HepG2 (cell line): ENCODE data around the gene GALNT10. TPM values are rescaled to one million over a fixed set of nuclear protein-coding genes. Genes with fewer than 3 reads are reported as not detected.

Source experiments
- ATAC-seq: fragments of 200-7000 bp; cut with Tn5 transposase; 3 replicates; pipeline ENCODE4 v1.9.1; 2020; ENCODE audit warnings: mild to moderate bottlenecking, moderate library complexity
- BruUV-seq: library from RNA; stranded (reverse); fragments of 400-500 nt; replicated peaks from 2 replicates; lab custom pipeline; 2021; lab: Mats Ljungman, UMichigan
- CTCF ChIA-PET: fragments of 300-600 bp; formaldehyde crosslinking; extraction: SDS; loops from one replicate; lab custom pipeline; 2021; ENCODE audit warnings: low total read pairs, inconsistent platforms, low intra/inter-chr PET ratio; lab: Yijun Ruan, JAX
- POLR2A ChIA-PET: fragments of 350-600 bp; sonication (Branson Sonifier 250); formaldehyde crosslinking; loops from one replicate; lab custom pipeline; 2020; ENCODE audit warnings: antibody characterized with exemption, inconsistent platforms; lab: Yijun Ruan, JAX
- DNase-seq: peaks from one replicate; pipeline ENCODE4 v3.0.0-alpha.2; 2015; ENCODE audit warnings: low spot score
- FAIRE-seq: peaks from 3 replicates; lab custom pipeline; 2011; peaks lifted over from hg19 to GRCh38; lab: Jason Lieb, UNC
- H2AFZ ChIP-seq: one replicate; pipeline ENCODE4 v1.6.1; 2011; ENCODE audit warnings: low read length, inconsistent platforms
- H3K27ac ChIP-seq: fragments of 300-600 bp; 3 replicates; pipeline ENCODE4 v1.8.0; 2011; ENCODE audit warnings: mixed run types, mild to moderate bottlenecking, mixed read lengths, low read length, inconsistent platforms; ENCODE audit not compliant: insufficient read depth; ENCODE audit errors: extremely low read length
- H3K27me3 ChIP-seq, 2 experiments: fragments of 200-600 bp in 1 of 2; 2 replicates in 1 of 2; 3 replicates in 1 of 2; pipeline versions ENCODE4 v1.6.0 to v1.8.0; 2011; ENCODE audit warnings: low read length in 2 of 2, mild to moderate bottlenecking in 2 of 2, moderate library complexity in 2 of 2, inconsistent platforms in 1 of 2; ENCODE audit not compliant: insufficient read depth in 2 of 2, control insufficient read depth in 1 of 2
- H3K36me3 ChIP-seq, 2 experiments: fragments of 200-600 bp in 1 of 2; replicated peaks in 1 of 2; 2 replicates in 1 of 2; 3 replicates in 1 of 2; pipeline versions ENCODE4 v1.5.1 to v1.8.0; 2011; ENCODE audit warnings: low read length in 2 of 2, inconsistent platforms in 1 of 2; ENCODE audit not compliant: insufficient read depth in 2 of 2, control insufficient read depth in 1 of 2
- H3K4me1 ChIP-seq: 2 replicates; pipeline ENCODE4 v1.5.1; 2012; ENCODE audit warnings: low read length, inconsistent platforms; ENCODE audit not compliant: insufficient read depth
- H3K4me2 ChIP-seq: 2 replicates; pipeline ENCODE4 v1.6.0; 2011; ENCODE audit warnings: low read depth, low read length, inconsistent platforms
- H3K4me3 ChIP-seq, 3 experiments: fragments of 200-600 bp in 1 of 3; sonication (generic), shearing (Covaris generic) in 1 of 3; replicated peaks in 1 of 3; 2 replicates each; pipeline ENCODE4 v1.5.1; 2011 to 2016; ENCODE audit warnings: low read length in 3 of 3, inconsistent platforms in 2 of 3, low read depth in 2 of 3, mild to moderate bottlenecking in 2 of 3, control low read depth in 1 of 3, mixed read lengths in 1 of 3; ENCODE audit not compliant: insufficient read depth in 1 of 3
- H3K79me2 ChIP-seq: one replicate; pipeline ENCODE4 v1.6.1; 2011; ENCODE audit warnings: low read length, inconsistent platforms; ENCODE audit not compliant: insufficient read depth
- H3K9ac ChIP-seq: 2 replicates; pipeline ENCODE4 v1.6.0; 2011; ENCODE audit warnings: mild to moderate bottlenecking, low read depth, low read length, inconsistent platforms; ENCODE audit not compliant: insufficient read depth
- H3K9me3 ChIP-seq: 2 replicates; pipeline ENCODE4 v1.5.1; 2012; ENCODE audit warnings: mild to moderate bottlenecking, low read length
- H4K20me1 ChIP-seq: 2 replicates; pipeline ENCODE4 v1.6.0; 2011; ENCODE audit warnings: inconsistent platforms, mild to moderate bottlenecking, low read length, moderate library complexity; ENCODE audit not compliant: insufficient read depth
- BHLHE40 ChIP-seq: IDR thresholded peaks from 2 replicates; pipeline ENCODE4 v1.6.1; 2011; ENCODE audit warnings: low read length, improper control_type of control experiment
- CREB1 ChIP-seq, 2 experiments: fragments of 450-650 bp in 1 of 2; IDR thresholded peaks; 2 replicates each; pipeline ENCODE4 v1.6.1; 2016 to 2017; ENCODE audit warnings: control low read depth in 1 of 2, mild to moderate bottlenecking in 1 of 2, missing compliant biosample characterization in 1 of 2, missing genetic modification characterization in 1 of 2
- NFIB ChIP-seq: sonication (generic); formaldehyde crosslinking; IDR thresholded peaks from 2 replicates; pipeline ENCODE4 v1.9.0; 2021; ENCODE audit warnings: missing genetic modification reagents, mild to moderate bottlenecking, borderline replicate concordance
- NFKBIZ ChIP-seq: IDR thresholded peaks from 2 replicates; pipeline ENCODE4 v1.6.1; 2018; ENCODE audit warnings: missing genetic modification reagents, missing compliant biosample characterization
- PCBP1 ChIP-seq: fragments of 200-400 bp; formaldehyde crosslinking; IDR thresholded peaks from 2 replicates; pipeline ENCODE4 v1.6.1; 2017; ENCODE audit warnings: mild to moderate bottlenecking, low read depth, low read length, borderline replicate concordance
- POLR2AphosphoS5 ChIP-seq: IDR thresholded peaks from 2 replicates; pipeline ENCODE4 v1.6.1; 2012; ENCODE audit warnings: low read depth, low read length
- SPEN ChIP-seq: sonication (generic); formaldehyde crosslinking; IDR thresholded peaks from 2 replicates; pipeline ENCODE4 v1.5.1; 2020; ENCODE audit warnings: low read depth, mild to moderate bottlenecking, missing genetic modification reagents
- TCF7 ChIP-seq: sonication (generic); IDR thresholded peaks from 2 replicates; pipeline ENCODE4 v1.6.1; 2016; ENCODE audit warnings: antibody characterized with exemption, low read depth
- ZNF121 ChIP-seq: sonication (generic); formaldehyde crosslinking; IDR thresholded peaks from 2 replicates; pipeline ENCODE4 v1.5.0; 2020; ENCODE audit warnings: mild to moderate bottlenecking, missing genetic modification reagents
- ZNF282 ChIP-seq: fragments of 450-650 bp; IDR thresholded peaks from 2 replicates; pipeline ENCODE4 v1.6.1; 2018; ENCODE audit not compliant: partially characterized antibody
- ZNF670 ChIP-seq: sonication (generic); formaldehyde crosslinking; IDR thresholded peaks from 2 replicates; pipeline ENCODE4 v1.8.0; 2022; ENCODE audit warnings: mild to moderate bottlenecking, missing genetic modification reagents, borderline replicate concordance
- WGBS: methylation state at CpG from one replicate; pipeline ENCODE4 v1.1.6; 2017; ENCODE audit warnings: low lambda C conversion rate; 5-methylcytosine and 5-hydroxymethylcytosine counted together
- in situ Hi-C: cut with HindIII; loops from 2 replicates; pipeline ENCODE4 v1.10.0; 2017; ENCODE audit warnings: low pct_unique_long_range_greater_than_20kb; ENCODE audit not compliant: extremely low pct_ligation_motif_present
- intact Hi-C: fragments of 100-400 bp; cut with micrococcal nuclease; formaldehyde crosslinking; loops from one replicate; pipeline ENCODE4 v1.10.0; 2022; ENCODE audit not compliant: unreplicated experiment
- polyA plus RNA-seq, 8 experiments: library from polyadenylated mRNA; depleted of rRNA in 3 of 8; stranded (reverse) in 7 of 8; unstranded in 1 of 8; fragments of >200 nt; fragmentation: Illumina TruSeq in 4 of 8; extraction: Trizol in 4 of 8; gene quantifications; 2 replicates each; pipeline versions ENCODE4 v1.2.1 to v1.2.3, GENCODE V29; 2011 to 2016; ENCODE audit warnings: low read depth in 4 of 8, missing spikeins in 1 of 8, mixed read lengths in 1 of 8; ENCODE audit not compliant: insufficient read depth in 1 of 8
- total RNA-seq, 5 experiments: library from RNA; depleted of rRNA; stranded (reverse); fragments of >200 nt; fragmentation: Illumina TruSeq; extraction: Trizol; gene quantifications; 2 replicates each; pipeline ENCODE4 v1.2.3, GENCODE V29; 2016; ENCODE audit warnings: low read depth in 1 of 5
- TF ChIP-seq, protein P1 (sequence below): sonication (generic); formaldehyde crosslinking; IDR thresholded peaks from 2 replicates; pipeline ENCODE4 v1.4.0; 2020; ENCODE audit warnings: mild to moderate bottlenecking, missing genetic modification reagents
- TF ChIP-seq, protein P2 (sequence below): sonication (generic); formaldehyde crosslinking; IDR thresholded peaks from 2 replicates; pipeline ENCODE4 v1.8.0; 2022; ENCODE audit warnings: mild to moderate bottlenecking, missing genetic modification reagents, borderline replicate concordance

Gene GALNT10
- total and polyA plus RNA-seq, 2 of the 13 experiments (the other 11 are each of a cell fraction or from before 2014, with no cell fraction given), result 8.1 to 11.2 TPM

DNA sequence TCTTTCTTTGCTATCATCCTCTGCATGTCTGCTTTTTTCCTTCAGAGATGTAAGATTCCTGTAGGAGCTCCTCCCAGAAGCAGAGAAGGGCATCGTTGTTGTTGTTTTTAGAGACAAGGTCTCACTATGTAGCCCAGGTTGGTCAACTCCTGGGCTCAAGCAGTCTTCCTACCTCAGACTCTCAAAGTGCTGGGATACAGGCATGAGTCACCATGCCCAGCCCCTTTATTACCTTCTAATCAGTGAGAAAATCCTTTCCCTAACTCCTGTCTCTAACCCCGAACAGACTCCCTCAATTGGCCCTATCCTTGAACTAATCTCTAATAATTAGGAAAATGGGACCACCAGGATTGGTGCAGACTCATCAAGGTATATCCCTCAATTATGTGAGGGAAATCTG lies 64.4 kb downstream of the GALNT10 start (continued):
- TF ChIP-seq CREB1 (IDR thresholded peaks at IDR 0.05), result no peak
- TF ChIP-seq CREB1 (CRISPR knock-in tag; IDR thresholded peaks at IDR 0.05), result no peak
- TF ChIP-seq ZNF282, result no peak

DNA sequence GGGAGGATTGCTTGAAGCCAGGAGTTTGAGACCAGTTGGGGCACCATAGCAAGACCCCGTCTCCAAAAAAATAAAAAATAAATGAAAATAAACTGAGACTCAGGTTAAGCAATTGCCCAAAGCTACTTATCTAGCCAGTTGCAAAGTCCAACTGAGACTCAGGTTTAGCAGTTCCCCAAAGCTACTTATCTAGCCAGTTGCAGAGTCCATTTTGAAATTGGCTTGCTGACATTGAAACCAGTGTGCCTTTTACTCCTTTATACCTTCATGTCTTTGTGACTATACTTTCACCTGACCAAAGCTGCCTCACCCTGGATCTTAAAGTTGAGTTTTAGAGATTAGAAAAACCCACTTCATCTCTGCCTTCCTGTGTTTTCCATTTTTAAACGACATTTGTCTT lies 66.5 kb downstream of the GALNT10 start:
- TF ChIP-seq ZNF121 (CRISPR knock-in tag), result 0 out of 2 replicates have a peak, but pooled peaks have one; percentile 44
- TF ChIP-seq SPEN (CRISPR knock-in tag), result no peak
- no peaks in the 10 kb centered on the region for H3K27me3 ChIP-seq
- in situ Hi-C loops, result no loop called here
- no TSS peak for BruUV-seq
- H3K4me3 ChIP-seq, result no peak overlapping the region
- H3K9me3 ChIP-seq, result no peaks in the 10 kb centered on the region
- FAIRE-seq (no peak), DNase-seq (no peak), ATAC-seq (no peak)
- H3K9ac ChIP-seq, result no peak overlapping the region
- no peak overlapping the region for H3K27ac ChIP-seq
- no peaks in the 10 kb centered on the region for H3K79me2 ChIP-seq
- ChIA-PET CTCF (no interaction called here), POLR2A (interaction anchor here (0.8 kb wide), 1 partner anchor 130 kb away, joined by 3 read pairs; no protein-coding TSS in a partner anchor)
- WGBS, result 78% methylated on average over 2 of the region's 2 CpGs
- intact Hi-C loops, result no loop called here
- H3K4me1 ChIP-seq, result peaks cover 22% of the 10 kb centered on the region
- H3K36me3 ChIP-seq, result no peaks in the 10 kb centered on the region
- no peak overlapping the region for H3K4me2 ChIP-seq
- no peak overlapping the region for H2AFZ ChIP-seq
- no peaks in the 10 kb centered on the region for H4K20me1 ChIP-seq

DNA sequence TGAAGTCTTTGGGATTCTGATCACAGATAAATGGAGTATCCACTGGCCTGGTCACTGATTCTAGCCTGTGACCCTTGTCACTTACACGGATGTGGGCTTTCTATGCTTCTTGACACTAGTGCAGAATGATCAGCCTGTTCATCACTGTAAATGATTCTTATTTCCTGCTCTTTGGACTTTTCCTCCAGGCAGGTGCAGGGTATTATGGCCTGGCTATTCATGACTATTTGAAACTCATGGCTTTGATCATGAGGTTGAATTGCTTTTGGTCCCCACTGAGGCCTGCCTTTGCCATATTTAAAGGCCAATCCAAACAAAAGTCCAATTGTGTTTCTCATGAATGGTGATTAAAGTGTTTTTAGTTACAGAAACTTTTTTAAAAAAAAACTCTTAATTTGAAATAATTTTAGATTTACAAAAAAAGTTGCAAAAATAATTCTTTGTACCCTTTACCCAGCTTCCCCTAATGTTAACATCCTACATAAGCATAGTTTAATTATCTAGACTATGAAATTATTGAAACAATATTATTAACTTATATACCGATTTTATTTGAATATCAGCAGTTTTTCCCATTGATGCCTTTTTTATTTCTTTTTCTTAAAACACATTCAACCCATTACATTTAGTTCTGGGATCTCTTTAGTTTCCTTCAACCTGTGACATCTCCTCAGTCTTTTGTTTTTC lies 68.1 kb downstream of the GALNT10 start:
- no peak overlapping the region for H3K9ac ChIP-seq
- no peak overlapping the region for H3K4me3 ChIP-seq
- no peak for FAIRE-seq
- POLR2A ChIA-PET, result no interaction called here
- in situ Hi-C loops, result no loop called here
- no peaks in the 10 kb centered on the region for H3K36me3 ChIP-seq
- H3K4me1 ChIP-seq, result peaks cover 22% of the 10 kb centered on the region
- no peaks in the 10 kb centered on the region for H3K9me3 ChIP-seq
- CTCF ChIA-PET, result no interaction called here
- H2AFZ ChIP-seq, result no peak overlapping the region
- H4K20me1 ChIP-seq, result no peaks in the 10 kb centered on the region
- H3K79me2 ChIP-seq, result no peaks in the 10 kb centered on the region
- DNase-seq, result peak; percentile 47
- intact Hi-C loops, result no loop called here
- no peaks in the 10 kb centered on the region for H3K27me3 ChIP-seq
- BruUV-seq, result no TSS peak
- no peak overlapping the region for H3K27ac ChIP-seq
- 54% methylated on average over 2 of the region's 2 CpGs for WGBS
- ATAC-seq, result peak; percentile 69
- H3K4me2 ChIP-seq, result no peak overlapping the region
- no peak for TF ChIP-seq NFIB (CRISPR knock-in tag)
- TF ChIP-seq POLR2AphosphoS5, result no peak
- TF ChIP-seq, protein P1, sequence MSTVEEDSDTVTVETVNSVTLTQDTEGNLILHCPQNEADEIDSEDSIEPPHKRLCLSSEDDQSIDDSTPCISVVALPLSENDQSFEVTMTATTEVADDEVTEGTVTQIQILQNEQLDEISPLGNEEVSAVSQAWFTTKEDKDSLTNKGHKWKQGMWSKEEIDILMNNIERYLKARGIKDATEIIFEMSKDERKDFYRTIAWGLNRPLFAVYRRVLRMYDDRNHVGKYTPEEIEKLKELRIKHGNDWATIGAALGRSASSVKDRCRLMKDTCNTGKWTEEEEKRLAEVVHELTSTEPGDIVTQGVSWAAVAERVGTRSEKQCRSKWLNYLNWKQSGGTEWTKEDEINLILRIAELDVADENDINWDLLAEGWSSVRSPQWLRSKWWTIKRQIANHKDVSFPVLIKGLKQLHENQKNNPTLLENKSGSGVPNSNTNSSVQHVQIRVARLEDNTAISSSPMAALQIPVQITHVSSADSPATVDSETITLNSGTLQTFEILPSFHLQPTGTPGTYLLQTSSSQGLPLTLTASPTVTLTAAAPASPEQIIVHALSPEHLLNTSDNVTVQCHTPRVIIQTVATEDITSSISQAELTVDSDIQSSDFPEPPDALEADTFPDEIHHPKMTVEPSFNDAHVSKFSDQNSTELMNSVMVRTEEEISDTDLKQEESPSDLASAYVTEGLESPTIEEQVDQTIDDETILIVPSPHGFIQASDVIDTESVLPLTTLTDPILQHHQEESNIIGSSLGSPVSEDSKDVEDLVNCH (CRISPR knock-in tag), result no peak
- no peak for TF ChIP-seq ZNF670
- no peak for TF ChIP-seq NFKBIZ (CRISPR knock-in tag)
- no peak for TF ChIP-seq PCBP1
- TF ChIP-seq TCF7, result peak; percentile 41; the same call in 1 of the 2 replicates
- TF ChIP-seq, protein P2, sequence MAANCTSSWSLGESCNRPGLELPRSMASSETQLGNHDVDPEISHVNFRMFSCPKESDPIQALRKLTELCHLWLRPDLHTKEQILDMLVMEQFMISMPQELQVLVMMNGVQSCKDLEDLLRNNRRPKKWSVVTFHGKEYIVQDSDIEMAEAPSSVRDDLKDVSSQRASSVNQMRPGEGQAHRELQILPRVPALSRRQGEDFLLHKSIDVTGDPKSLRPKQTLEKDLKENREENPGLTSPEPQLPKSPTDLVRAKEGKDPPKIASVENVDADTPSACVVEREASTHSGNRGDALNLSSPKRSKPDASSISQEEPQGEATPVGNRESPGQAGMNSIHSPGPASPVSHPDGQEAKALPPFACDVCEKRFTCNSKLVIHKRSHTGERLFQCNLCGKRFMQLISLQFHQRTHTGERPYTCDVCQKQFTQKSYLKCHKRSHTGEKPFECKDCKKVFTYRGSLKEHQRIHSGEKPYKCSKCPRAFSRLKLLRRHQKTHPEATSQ (CRISPR knock-in tag), result no peak
- TF ChIP-seq BHLHE40, result peak; percentile 45; the same call in 1 of the 2 replicates
